ENCODE data around the gene RPUSD4.

- no peak for TF ChIP-seq EZH2phosphoT487 (IDR thresholded peaks at IDR 0.05; ENCODE audit: insufficient read depth, low read depth)
- TF ChIP-seq EZH2 (IDR thresholded peaks at IDR 0.05; ENCODE audit: insufficient read depth, poor library complexity, severe bottlenecking), result no peak
These were observed 8.6 kb downstream of the RPUSD4 start for GRCh38 chr11:126202646-126203359.
